Spleen (tissue), 7 donors: ENCODE measurements around the gene EFCAB11.

Source experiments
- POLR2AphosphoS5 ChIP-seq, 3 donors: sonication (generic); formaldehyde crosslinking; IDR thresholded peaks; one replicate each; pipeline ENCODE4 v1.5.1; 2017; ENCODE audit warnings: antibody characterized with exemption in 3 of 3
- TF ChIP-seq, protein P1 (sequence below), 11 experiments: fragments of 200-600 bp in 7 of 11; fragments of 450-650 bp in 4 of 11; sonication (generic) in 4 of 11; IDR thresholded peaks in 8 of 11; conservative IDR thresholded peaks in 3 of 11; 1 replicate in 7 of 11; 2 replicates in 4 of 11; pipeline versions ENCODE4 v1.4.0 to v1.8.0; 2016 to 2021; ENCODE audit warnings: antibody characterized with exemption in 11 of 11, inconsistent platforms in 4 of 11, mild to moderate bottlenecking in 1 of 11
- donor health status: DM: no; HTN: no; CAD: no; lungs with moderate emphysema.
- donor health status: DM: no; HTN: no; CAD: no.
- donor health status: DM: no; HTN: no; CAD: no.

DNA sequence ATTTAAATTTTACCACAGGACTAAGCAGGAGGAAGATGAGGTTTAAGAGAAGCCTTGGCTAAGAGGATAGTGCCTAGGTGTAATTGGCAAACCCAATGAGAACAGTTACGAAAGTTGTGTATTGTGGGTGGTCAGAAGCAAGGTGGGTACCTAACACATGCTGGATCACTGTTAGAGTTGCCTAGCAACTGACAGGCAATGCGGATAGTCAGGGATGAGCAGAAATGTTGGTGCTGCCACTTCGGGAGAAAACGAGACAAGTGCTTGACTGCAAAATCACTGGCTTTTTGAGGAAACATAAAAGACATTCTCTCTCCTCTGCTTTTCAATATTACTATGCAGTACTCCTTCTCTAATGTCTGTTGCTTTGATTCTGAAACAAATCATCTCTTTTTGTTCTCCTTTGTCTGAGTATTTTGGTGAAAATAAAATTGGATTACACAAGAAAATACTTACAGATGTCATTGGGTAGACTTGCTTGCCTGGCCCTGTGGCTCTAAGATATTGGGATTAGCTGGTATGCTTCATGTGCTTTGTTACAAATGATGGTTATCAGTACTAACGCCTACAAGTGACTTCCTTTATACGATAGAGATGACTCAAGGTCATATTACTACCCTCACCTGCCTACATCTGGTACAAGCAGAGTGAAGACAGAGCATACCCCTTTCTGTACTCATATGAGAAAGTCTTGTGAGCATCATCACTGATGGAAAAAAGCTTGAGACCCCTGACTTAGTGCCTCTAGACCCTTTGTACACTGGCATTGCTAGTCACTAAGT, 49.2 kb upstream of the EFCAB11 start:
- TF ChIP-seq, protein P1, sequence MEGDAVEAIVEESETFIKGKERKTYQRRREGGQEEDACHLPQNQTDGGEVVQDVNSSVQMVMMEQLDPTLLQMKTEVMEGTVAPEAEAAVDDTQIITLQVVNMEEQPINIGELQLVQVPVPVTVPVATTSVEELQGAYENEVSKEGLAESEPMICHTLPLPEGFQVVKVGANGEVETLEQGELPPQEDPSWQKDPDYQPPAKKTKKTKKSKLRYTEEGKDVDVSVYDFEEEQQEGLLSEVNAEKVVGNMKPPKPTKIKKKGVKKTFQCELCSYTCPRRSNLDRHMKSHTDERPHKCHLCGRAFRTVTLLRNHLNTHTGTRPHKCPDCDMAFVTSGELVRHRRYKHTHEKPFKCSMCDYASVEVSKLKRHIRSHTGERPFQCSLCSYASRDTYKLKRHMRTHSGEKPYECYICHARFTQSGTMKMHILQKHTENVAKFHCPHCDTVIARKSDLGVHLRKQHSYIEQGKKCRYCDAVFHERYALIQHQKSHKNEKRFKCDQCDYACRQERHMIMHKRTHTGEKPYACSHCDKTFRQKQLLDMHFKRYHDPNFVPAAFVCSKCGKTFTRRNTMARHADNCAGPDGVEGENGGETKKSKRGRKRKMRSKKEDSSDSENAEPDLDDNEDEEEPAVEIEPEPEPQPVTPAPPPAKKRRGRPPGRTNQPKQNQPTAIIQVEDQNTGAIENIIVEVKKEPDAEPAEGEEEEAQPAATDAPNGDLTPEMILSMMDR (IDR thresholded peaks at IDR 0.05 in 8 of 11, conservative IDR thresholded peaks at IDR 0.05 in 3 of 11), result no peak
- TF ChIP-seq POLR2AphosphoS5 (IDR thresholded peaks at IDR 0.05), result no peak
